ENCODE results near the gene ACER1. TPM values are rescaled to one million over a fixed set of nuclear protein-coding genes. Genes with fewer than 3 reads are reported as not detected.
"Not testable (repeated sequence)": the region's sequence is repeated elsewhere in the genome, so short reads cannot be mapped to it uniquely, and the experiment has no call there.

Gene ACER1
- total and polyA plus RNA-seq, 4 experiments from 2014 or later: 0.67 to 1.3 (median 0.99) TPM

GRCh38 chr19:6358003-6358402, 24.6 kb upstream of the ACER1 start:
- H3K9me3 ChIP-seq (ENCODE audit: control insufficient read depth in 1 of 2, low read length in 2 of 2): no peaks in the 10 kb centered on the region
- no peaks in the 10 kb centered on the region for H3K27me3 ChIP-seq (ENCODE audit: insufficient read depth, low read length)
- H3K4me1 ChIP-seq (ENCODE audit: insufficient read depth, low read length): peaks cover 11% of the 10 kb centered on the region
- intact Hi-C loops (cut with micrococcal nuclease): no loop called here
- H3K9me3 Mint-ChIP-seq: no peaks in the 10 kb centered on the region
- ChIA-PET CTCF (ENCODE audit: partially characterized antibody) (interaction anchor here (0.6 kb wide), 1 partner anchor 48 kb away, joined by 3 read pairs; no protein-coding TSS in a partner anchor), POLR2A (ENCODE audit: partially characterized antibody) (no interaction called here)
- no peak overlapping the region for H3K27ac ChIP-seq (ENCODE audit: low read depth, low read length)
- no peak overlapping the region for H3K4me3 Mint-ChIP-seq
- no peak for DNase-seq
- H3K4me1 Mint-ChIP-seq: peaks cover 8 to 24% (median 9%) of the 10 kb centered on the region in 4 donors
- no peak overlapping the region for H3K4me3 ChIP-seq (ENCODE audit: low read length in 2 of 2)
- peaks cover 6 to 20% of the 10 kb centered on the region in 2 donors for H3K36me3 Mint-ChIP-seq
- no peaks in the 10 kb centered on the region for H3K36me3 ChIP-seq (ENCODE audit: insufficient read depth, low read length)
- H3K27ac Mint-ChIP-seq: peak overlapping the region in 1 of 7 donors; percentile 23
- H3K27me3 Mint-ChIP-seq: no peaks in the 10 kb centered on the region

DNA sequence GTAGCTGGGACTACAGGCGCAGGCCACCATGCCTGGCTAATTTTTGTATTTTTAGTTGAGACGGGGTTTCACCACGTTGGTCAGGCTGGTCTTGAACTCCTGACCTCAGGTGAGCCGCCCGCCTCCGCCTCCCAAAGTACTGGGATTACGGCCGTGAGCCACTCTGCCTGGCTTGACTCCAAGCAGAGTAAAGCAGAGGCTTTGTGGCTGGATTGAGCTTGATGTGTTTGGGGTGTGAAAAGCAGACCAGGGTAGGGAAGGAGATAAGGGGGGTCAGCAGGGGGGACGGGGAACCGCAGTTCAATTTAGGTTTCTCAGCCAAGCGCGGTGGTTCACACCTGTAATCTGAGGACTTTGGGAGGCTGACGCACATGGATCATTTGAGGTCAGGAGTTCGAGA, 23.8 kb upstream of the ACER1 start:
- no peak overlapping the region for H3K4me3 ChIP-seq (ENCODE audit: low read length in 2 of 2)
- no peak overlapping the region for H3K27ac Mint-ChIP-seq
- peaks cover 8 to 20% of the 10 kb centered on the region in 2 donors for H3K36me3 Mint-ChIP-seq
- no peak overlapping the region for H3K27ac ChIP-seq (ENCODE audit: low read depth, low read length)
- no peaks in the 10 kb centered on the region for H3K9me3 ChIP-seq (ENCODE audit: control insufficient read depth in 1 of 2, low read length in 2 of 2)
- H3K4me1 ChIP-seq (ENCODE audit: insufficient read depth, low read length): peaks cover 3% of the 10 kb centered on the region
- no peak for DNase-seq
- no peaks in the 10 kb centered on the region for H3K9me3 Mint-ChIP-seq
- H3K4me3 Mint-ChIP-seq: no peak overlapping the region
- H3K36me3 ChIP-seq (ENCODE audit: insufficient read depth, low read length): no peaks in the 10 kb centered on the region
- intact Hi-C loops (cut with micrococcal nuclease): no loop called here
- ChIA-PET POLR2A (ENCODE audit: partially characterized antibody) (interaction anchor here (0.9 kb wide), 1 partner anchor 31 kb away, joined by 3 read pairs; no protein-coding TSS in a partner anchor), CTCF (ENCODE audit: partially characterized antibody) (no interaction called here)
- peaks cover 0 to 16% (median 3%) of the 10 kb centered on the region in 4 donors for H3K4me1 Mint-ChIP-seq
- no peaks in the 10 kb centered on the region for H3K27me3 Mint-ChIP-seq
- H3K27me3 ChIP-seq (ENCODE audit: insufficient read depth, low read length): no peaks in the 10 kb centered on the region

- H3K9me3 Mint-ChIP-seq; H3K4me1 ChIP-seq (ENCODE audit: insufficient read depth, low read length); POLR2A ChIA-PET (ENCODE audit: partially characterized antibody); H3K4me1 Mint-ChIP-seq; H3K9me3 ChIP-seq (ENCODE audit: control insufficient read depth in 1 of 2, low read length in 2 of 2); intact Hi-C loops (cut with micrococcal nuclease); H3K27me3 ChIP-seq (ENCODE audit: insufficient read depth, low read length); H3K36me3 ChIP-seq (ENCODE audit: insufficient read depth, low read length); H3K4me3 Mint-ChIP-seq; CTCF ChIA-PET (ENCODE audit: partially characterized antibody); H3K27me3 Mint-ChIP-seq; DNase-seq; H3K27ac ChIP-seq (ENCODE audit: low read depth, low read length); H3K4me3 ChIP-seq (ENCODE audit: low read length in 2 of 2); H3K27ac Mint-ChIP-seq: not testable (repeated sequence)
- peaks cover 14 to 26% of the 10 kb centered on the region in 2 donors for H3K36me3 Mint-ChIP-seq
These were observed 22.1 kb upstream of the ACER1 start for GRCh38 chr19:6355321-6356040.

- DNase-seq: no peak
- Mint-ChIP-seq H3K36me3 (peaks cover 14 to 22% of the 10 kb centered on the region in 2 donors), H3K4me1 (peaks cover 0 to 2% (median 0%) of the 10 kb centered on the region in 4 donors), H3K27ac (peak overlapping the region in 1 of 7 donors; percentile 57), H3K4me3 (no peak overlapping the region), H3K27me3 (no peaks in the 10 kb centered on the region), H3K9me3 (no peaks in the 10 kb centered on the region)
- ChIA-PET CTCF (ENCODE audit: partially characterized antibody) (no interaction called here), POLR2A (ENCODE audit: partially characterized antibody) (no interaction called here)
- Histone ChIP-seq H3K27me3 (ENCODE audit: insufficient read depth, low read length) (no peaks in the 10 kb centered on the region), H3K36me3 (ENCODE audit: insufficient read depth, low read length) (no peaks in the 10 kb centered on the region), H3K4me3 (ENCODE audit: low read length in 2 of 2) (no peak overlapping the region), H3K27ac (ENCODE audit: low read depth, low read length) (no peak overlapping the region), H3K9me3 (ENCODE audit: control insufficient read depth in 1 of 2, low read length in 2 of 2) (no peaks in the 10 kb centered on the region), H3K4me1 (ENCODE audit: insufficient read depth, low read length) (no peaks in the 10 kb centered on the region)
- intact Hi-C loops (cut with micrococcal nuclease): no loop called here
These were observed 20.8 kb upstream of the ACER1 start for GRCh38 chr19:6354098-6354674.

GRCh38 chr19:6352381-6353165, 19.2 kb upstream of the ACER1 start:
- Mint-ChIP-seq H3K4me3 (no peak overlapping the region), H3K27ac (peak overlapping the region in 1 of 7 donors; percentile 19), H3K27me3 (no peaks in the 10 kb centered on the region), H3K4me1 (no peaks in the 10 kb centered on the region), H3K9me3 (no peaks in the 10 kb centered on the region), H3K36me3 (peaks cover 14 to 23% of the 10 kb centered on the region in 2 donors)
- POLR2A ChIA-PET (ENCODE audit: partially characterized antibody): interaction anchor here (0.8 kb wide), 1 partner anchor 9 kb away, joined by 5 read pairs; the partner anchor contains the start of gene CLPP
- Histone ChIP-seq H3K27me3 (ENCODE audit: insufficient read depth, low read length) (no peaks in the 10 kb centered on the region), H3K9me3 (ENCODE audit: control insufficient read depth in 1 of 2, low read length in 2 of 2) (no peaks in the 10 kb centered on the region), H3K4me3 (ENCODE audit: low read length in 2 of 2) (no peak overlapping the region), H3K4me1 (ENCODE audit: insufficient read depth, low read length) (no peaks in the 10 kb centered on the region), H3K27ac (ENCODE audit: low read depth, low read length) (no peak overlapping the region), H3K36me3 (ENCODE audit: insufficient read depth, low read length) (no peaks in the 10 kb centered on the region)
- no peak for DNase-seq
- intact Hi-C loops (cut with micrococcal nuclease): no loop called here
- CTCF ChIA-PET (ENCODE audit: partially characterized antibody): no interaction called here

DNA sequence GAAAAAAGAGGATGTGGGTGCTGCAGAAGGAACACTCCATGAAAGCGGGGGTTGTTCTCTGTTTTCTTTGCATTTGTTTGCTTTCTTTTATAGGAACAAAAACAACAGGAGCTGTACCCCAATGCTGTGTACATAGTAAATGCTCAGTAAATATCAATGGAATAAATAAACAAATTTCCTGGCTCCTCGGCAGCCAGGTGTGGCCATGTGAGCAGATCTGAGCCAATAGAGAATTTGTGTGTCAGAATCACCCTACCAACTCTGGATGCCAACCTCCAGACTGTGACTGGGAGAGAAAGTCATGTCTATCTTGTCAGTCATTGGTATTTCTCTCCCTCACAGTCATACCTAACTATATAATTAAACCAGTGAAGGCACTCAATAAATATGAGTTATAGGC, 17.3 kb upstream of the ACER1 start:
- Mint-ChIP-seq H3K4me1 (no peaks in the 10 kb centered on the region), H3K9me3 (no peaks in the 10 kb centered on the region), H3K36me3 (peaks cover 18 to 25% of the 10 kb centered on the region in 2 donors), H3K27me3 (no peaks in the 10 kb centered on the region), H3K27ac (no peak overlapping the region), H3K4me3 (no peak overlapping the region)
- Histone ChIP-seq H3K9me3 (ENCODE audit: control insufficient read depth in 1 of 2, low read length in 2 of 2) (no peaks in the 10 kb centered on the region), H3K36me3 (ENCODE audit: insufficient read depth, low read length) (no peaks in the 10 kb centered on the region), H3K27me3 (ENCODE audit: insufficient read depth, low read length) (no peaks in the 10 kb centered on the region), H3K4me3 (ENCODE audit: low read length in 2 of 2) (no peak overlapping the region), H3K4me1 (ENCODE audit: insufficient read depth, low read length) (no peaks in the 10 kb centered on the region), H3K27ac (ENCODE audit: low read depth, low read length) (no peak overlapping the region)
- no peak for DNase-seq
- ChIA-PET POLR2A (ENCODE audit: partially characterized antibody) (no interaction called here), CTCF (ENCODE audit: partially characterized antibody) (no interaction called here)
- intact Hi-C loops (cut with micrococcal nuclease): no loop called here

GRCh38 chr19:6349271-6349670, 15.9 kb upstream of the ACER1 start:
- CTCF ChIA-PET (ENCODE audit: partially characterized antibody): not testable (repeated sequence)

More at GRCh38 chr19:6349271-6349670, 15.9 kb upstream of the ACER1 start:
- H3K36me3 ChIP-seq (ENCODE audit: insufficient read depth, low read length); H3K4me1 Mint-ChIP-seq; POLR2A ChIA-PET (ENCODE audit: partially characterized antibody); H3K9me3 Mint-ChIP-seq; H3K27me3 ChIP-seq (ENCODE audit: insufficient read depth, low read length); H3K4me3 ChIP-seq (ENCODE audit: low read length in 2 of 2); H3K27ac ChIP-seq (ENCODE audit: low read depth, low read length); intact Hi-C loops (cut with micrococcal nuclease); H3K27me3 Mint-ChIP-seq; H3K4me3 Mint-ChIP-seq; H3K9me3 ChIP-seq (ENCODE audit: control insufficient read depth in 1 of 2, low read length in 2 of 2); DNase-seq; H3K4me1 ChIP-seq (ENCODE audit: insufficient read depth, low read length): not testable (repeated sequence)
- H3K36me3 Mint-ChIP-seq: peaks cover 18 to 26% of the 10 kb centered on the region in 2 donors
- peak overlapping the region in 2 of 7 donors; percentile 35 to 41 for H3K27ac Mint-ChIP-seq

Measured in CD4-positive, alpha-beta memory T cell (primary cell).